Measurements from ENCODE around the gene IL19.

- TF ChIP-seq CTCF (IDR thresholded peaks at IDR 0.05): no peak
- no peak for TF ChIP-seq POLR2A (IDR thresholded peaks at IDR 0.05; ENCODE audit: low read depth)
- TF ChIP-seq EP300 (IDR thresholded peaks at IDR 0.05): no peak
- no peak for TF ChIP-seq POLR2AphosphoS5 (IDR thresholded peaks at IDR 0.05)
Measured at GRCh38 chr1:206859082-206859521, 88.5 kb downstream of the IL19 start.

Measured in esophagus muscularis mucosa (tissue), 4 donors.